BE2C (cell line): ENCODE results near the gene PMM1.
"Not testable (repeated sequence)": the region's sequence is repeated elsewhere in the genome, so short reads cannot be mapped to it uniquely, and the experiment has no call there.

Experiments
- DNase-seq: peaks from one replicate; pipeline ENCODE4 v3.0.0-alpha.2; 2020
- H3K27me3 ChIP-seq: fragments of 250-450 bp; sonication (Bioruptor Pico); 2 replicates; pipeline ENCODE4 v1.5.1; 2020; ENCODE audit warnings: mild to moderate bottlenecking
- H3K36me3 ChIP-seq: fragments of 250-450 bp; sonication (Bioruptor Pico); 2 replicates; pipeline ENCODE4 v1.5.1; 2020; ENCODE audit warnings: mild to moderate bottlenecking
- H3K4me1 ChIP-seq: fragments of 250-450 bp; sonication (Bioruptor Pico); 2 replicates; pipeline ENCODE4 v1.5.1; 2020
- H3K4me3 ChIP-seq: 2 replicates; pipeline ENCODE4 v1.5.1; 2011; ENCODE audit warnings: low read depth, low read length
- H3K9me3 ChIP-seq: fragments of 250-450 bp; sonication (Bioruptor Pico); 2 replicates; pipeline ENCODE4 v1.5.1; 2020
- TF ChIP-seq, protein P1 (sequence below): IDR thresholded peaks from 2 replicates; pipeline ENCODE4 v1.5.1; 2012; ENCODE audit warnings: mild to moderate bottlenecking, low read depth, low read length

The PMM1 gene

GRCh38 chr22:41598081-41598480 is 8.4 kb upstream of the PMM1 start:
- peaks cover 25% of the 10 kb centered on the region for H3K36me3 ChIP-seq
- peaks cover 15% of the 10 kb centered on the region for H3K4me1 ChIP-seq
- H3K9me3 ChIP-seq, result no peaks in the 10 kb centered on the region
- TF ChIP-seq, protein P1, sequence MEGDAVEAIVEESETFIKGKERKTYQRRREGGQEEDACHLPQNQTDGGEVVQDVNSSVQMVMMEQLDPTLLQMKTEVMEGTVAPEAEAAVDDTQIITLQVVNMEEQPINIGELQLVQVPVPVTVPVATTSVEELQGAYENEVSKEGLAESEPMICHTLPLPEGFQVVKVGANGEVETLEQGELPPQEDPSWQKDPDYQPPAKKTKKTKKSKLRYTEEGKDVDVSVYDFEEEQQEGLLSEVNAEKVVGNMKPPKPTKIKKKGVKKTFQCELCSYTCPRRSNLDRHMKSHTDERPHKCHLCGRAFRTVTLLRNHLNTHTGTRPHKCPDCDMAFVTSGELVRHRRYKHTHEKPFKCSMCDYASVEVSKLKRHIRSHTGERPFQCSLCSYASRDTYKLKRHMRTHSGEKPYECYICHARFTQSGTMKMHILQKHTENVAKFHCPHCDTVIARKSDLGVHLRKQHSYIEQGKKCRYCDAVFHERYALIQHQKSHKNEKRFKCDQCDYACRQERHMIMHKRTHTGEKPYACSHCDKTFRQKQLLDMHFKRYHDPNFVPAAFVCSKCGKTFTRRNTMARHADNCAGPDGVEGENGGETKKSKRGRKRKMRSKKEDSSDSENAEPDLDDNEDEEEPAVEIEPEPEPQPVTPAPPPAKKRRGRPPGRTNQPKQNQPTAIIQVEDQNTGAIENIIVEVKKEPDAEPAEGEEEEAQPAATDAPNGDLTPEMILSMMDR, result no peak
- DNase-seq, result no peak
- no peaks in the 10 kb centered on the region for H3K27me3 ChIP-seq
- no peak overlapping the region for H3K4me3 ChIP-seq

GRCh38 chr22:41597635-41597953 is 8.0 kb upstream of the PMM1 start:
- H3K9me3 ChIP-seq, result no peaks in the 10 kb centered on the region
- no peak for DNase-seq
- TF ChIP-seq, protein P1, result no peak
- no peaks in the 10 kb centered on the region for H3K27me3 ChIP-seq
- peaks cover 20% of the 10 kb centered on the region for H3K36me3 ChIP-seq
- peak overlapping the region; percentile 14; the same call in 1 of the 2 replicates for H3K4me3 ChIP-seq
- H3K4me1 ChIP-seq, result peaks cover 15% of the 10 kb centered on the region

GRCh38 chr22:41596776-41597634 is 7.4 kb upstream of the PMM1 start:
- peak; percentile 81 for DNase-seq
- peaks cover 15% of the 10 kb centered on the region for H3K4me1 ChIP-seq

DNA sequence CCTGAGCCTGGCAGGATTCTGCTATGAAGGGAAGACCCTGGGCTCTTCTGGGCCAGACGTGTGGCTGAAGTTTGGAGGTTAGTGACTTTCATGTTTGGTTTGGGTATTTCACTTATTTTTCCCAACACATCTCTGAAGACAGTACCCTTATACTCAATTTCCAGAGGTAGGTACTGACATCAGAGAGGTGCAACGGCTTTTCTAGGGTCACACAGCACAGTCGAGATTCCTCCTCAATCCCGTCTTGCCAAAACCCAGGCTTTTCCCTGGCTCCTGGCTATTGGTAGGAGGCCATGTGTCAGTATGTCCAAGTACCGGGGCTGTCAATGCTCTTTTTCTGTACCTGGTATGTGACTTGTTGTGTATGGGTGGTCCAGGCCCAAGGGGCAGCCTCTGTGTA is 6.1 kb upstream of the PMM1 start:
- DNase-seq, result no peak
- H3K4me3 ChIP-seq, result no peak overlapping the region
- H3K27me3 ChIP-seq, result no peaks in the 10 kb centered on the region
- peaks cover 15% of the 10 kb centered on the region for H3K4me1 ChIP-seq
- peaks cover 7% of the 10 kb centered on the region for H3K36me3 ChIP-seq
- no peaks in the 10 kb centered on the region for H3K9me3 ChIP-seq
- TF ChIP-seq, protein P1, result no peak

More at GRCh38 chr22:41596776-41597634, 7.4 kb upstream of the PMM1 start:
- H3K27me3 ChIP-seq, result no peaks in the 10 kb centered on the region
- peaks cover 14% of the 10 kb centered on the region for H3K36me3 ChIP-seq
- H3K9me3 ChIP-seq, result no peaks in the 10 kb centered on the region
- TF ChIP-seq, protein P1, result peak; percentile 91
- H3K4me3 ChIP-seq, result peak overlapping the region; percentile 14; the same call in 1 of the 2 replicates

GRCh38 chr22:41593336-41593960 is 3.8 kb upstream of the PMM1 start:
- DNase-seq, H3K27me3 ChIP-seq, H3K4me3 ChIP-seq, H3K9me3 ChIP-seq, H3K36me3 ChIP-seq: not testable (repeated sequence)
- H3K4me1 ChIP-seq, result peaks cover 15% of the 10 kb centered on the region

GRCh38 chr22:41587347-41587723 is 2.3 kb downstream of the PMM1 start:
- Histone ChIP-seq H3K27me3 (no peaks in the 10 kb centered on the region), H3K9me3 (no peaks in the 10 kb centered on the region), H3K4me1 (no peaks in the 10 kb centered on the region; the same call in 1 of the 2 replicates), H3K36me3 (0 out of 2 replicates have a peak, but pooled peaks cover 3% of the 10 kb centered on the region), H3K4me3 (no peak overlapping the region)
- no peak for DNase-seq
- TF ChIP-seq, protein P1, result no peak
